H9 (cell line): ENCODE measurements around the gene ZNRF3. TPM values are rescaled to one million over a fixed set of nuclear protein-coding genes. Genes with fewer than 3 reads are reported as not detected.

Experiments
- DNase-seq: peaks from one replicate; pipeline ENCODE4 v3.0.0-alpha.2; 2017
- H2AFZ ChIP-seq: one replicate; pipeline ENCODE4 v1.6.1; 2013; ENCODE audit warnings: mild to moderate bottlenecking, low read length, control low read depth, moderate library complexity
- H2AK5ac ChIP-seq: 2 replicates; pipeline ENCODE4 v1.6.1; 2013; ENCODE audit warnings: low read length, control low read depth, mixed read lengths; ENCODE audit not compliant: insufficient read length
- H2BK120ac ChIP-seq: one replicate; pipeline ENCODE4 v1.6.1; 2013; ENCODE audit warnings: low read depth, mild to moderate bottlenecking, low read length, control low read depth, inconsistent platforms; ENCODE audit not compliant: poor library complexity, severe bottlenecking
- H2BK12ac ChIP-seq: 2 replicates; pipeline ENCODE4 v1.6.1; 2013; ENCODE audit warnings: low read length, control low read depth, mixed read lengths, low read depth; ENCODE audit not compliant: insufficient read length
- H2BK15ac ChIP-seq: 2 replicates; pipeline ENCODE4 v1.6.1; 2013; ENCODE audit warnings: low read depth, low read length, control low read depth
- H2BK20ac ChIP-seq: one replicate; pipeline ENCODE4 v1.6.1; 2013; ENCODE audit warnings: low read depth, mild to moderate bottlenecking, low read length, control low read depth, inconsistent platforms; ENCODE audit not compliant: poor library complexity, severe bottlenecking
- H2BK5ac ChIP-seq: 2 replicates; pipeline ENCODE4 v1.6.1; 2013; ENCODE audit warnings: low read length, control low read depth, mixed read lengths; ENCODE audit not compliant: insufficient read length
- H3K14ac ChIP-seq: 2 replicates; pipeline ENCODE4 v1.6.1; 2013; ENCODE audit warnings: low read length, control low read depth; ENCODE audit not compliant: insufficient read depth
- H3K18ac ChIP-seq: 2 replicates; pipeline ENCODE4 v1.6.1; 2013; ENCODE audit warnings: low read depth, mild to moderate bottlenecking, mixed read lengths, low read length, control low read depth; ENCODE audit not compliant: insufficient read length
- H3K23ac ChIP-seq: 2 replicates; pipeline ENCODE4 v1.6.1; 2013; ENCODE audit warnings: low read length, control low read depth, mixed read lengths, low read depth; ENCODE audit not compliant: insufficient read length
- H3K23me2 ChIP-seq: 2 replicates; pipeline ENCODE4 v1.6.1; 2013; ENCODE audit warnings: low read depth, mild to moderate bottlenecking, mixed read lengths, low read length, control low read depth; ENCODE audit not compliant: insufficient read length, poor library complexity, severe bottlenecking
- H3K27ac ChIP-seq: 2 replicates; pipeline ENCODE4 v1.5.1; 2013; ENCODE audit warnings: low read length, control low read depth, mixed read lengths, low read depth; ENCODE audit not compliant: insufficient read length
- H3K27me3 ChIP-seq: 2 replicates; pipeline ENCODE4 v1.6.1; 2013; ENCODE audit warnings: low read length, control low read depth, inconsistent platforms; ENCODE audit not compliant: insufficient read depth
- H3K4ac ChIP-seq: 2 replicates; pipeline ENCODE4 v1.6.1; 2013; ENCODE audit warnings: low read depth, mild to moderate bottlenecking, control low read depth, inconsistent platforms, low read length, moderate library complexity
- H3K4me1 ChIP-seq: 2 replicates; pipeline ENCODE4 v1.6.1; 2013; ENCODE audit warnings: low read length, control low read depth, inconsistent platforms; ENCODE audit not compliant: insufficient read depth
- H3K4me2 ChIP-seq: 2 replicates; pipeline ENCODE4 v1.6.1; 2013; ENCODE audit warnings: low read length, control low read depth, mixed read lengths; ENCODE audit not compliant: insufficient read length, insufficient read depth
- H3K56ac ChIP-seq: 2 replicates; pipeline ENCODE4 v1.6.1; 2013; ENCODE audit warnings: low read depth, mild to moderate bottlenecking, mixed read lengths, low read length, control low read depth; ENCODE audit not compliant: insufficient read length
- H3K79me1 ChIP-seq: 2 replicates; pipeline ENCODE4 v1.6.1; 2013; ENCODE audit warnings: low read depth, mild to moderate bottlenecking, moderate library complexity, low read length, control low read depth, inconsistent platforms; ENCODE audit not compliant: insufficient read depth, poor library complexity, severe bottlenecking
- H3K79me2 ChIP-seq: 2 replicates; pipeline ENCODE4 v1.6.1; 2013; ENCODE audit warnings: low read length, control low read depth, inconsistent platforms; ENCODE audit not compliant: insufficient read depth
- H3K9ac ChIP-seq: 2 replicates; pipeline ENCODE4 v1.6.1; 2013; ENCODE audit warnings: low read length, control low read depth, mixed read lengths; ENCODE audit not compliant: insufficient read length; ENCODE audit errors: extremely low read depth
- H3K9me3 ChIP-seq: one replicate; pipeline ENCODE4 v1.6.1; 2013; ENCODE audit warnings: low read depth, low read length, inconsistent platforms; ENCODE audit not compliant: control insufficient read depth
- H3T11ph ChIP-seq: one replicate; pipeline ENCODE4 v1.6.1; 2013; ENCODE audit warnings: mild to moderate bottlenecking, low read length, control low read depth, inconsistent platforms
- H4K20me1 ChIP-seq: one replicate; pipeline ENCODE4 v1.6.1; 2013; ENCODE audit not compliant: control insufficient read depth, insufficient read length, insufficient read depth
- H4K5ac ChIP-seq: 2 replicates; pipeline ENCODE4 v1.6.1; 2013; ENCODE audit warnings: low read depth, mild to moderate bottlenecking, mixed read lengths, low read length, control low read depth; ENCODE audit not compliant: insufficient read length
- H4K8ac ChIP-seq: replicated peaks from 2 replicates; pipeline ENCODE4 v1.6.1; 2013; ENCODE audit warnings: low read length, control low read depth, mixed read lengths, low read depth; ENCODE audit not compliant: insufficient read length
- H4K91ac ChIP-seq: 2 replicates; pipeline ENCODE4 v1.6.1; 2013; ENCODE audit warnings: low read depth, mild to moderate bottlenecking, moderate library complexity, mixed read lengths, low read length, control low read depth; ENCODE audit not compliant: insufficient read length
- H3K27ac Mint-ChIP-seq, 3 experiments: 2 replicates in 2 of 3; 3 replicates in 1 of 3; pipeline ENCODE4 v1.8.0; 2020 to 2021; ENCODE audit warnings: mixed read lengths in 3 of 3, mild to moderate bottlenecking in 1 of 3, moderate library complexity in 1 of 3
- H3K27me3 Mint-ChIP-seq: 2 replicates; pipeline ENCODE4 v1.8.0; 2021; ENCODE audit warnings: low read depth, mild to moderate bottlenecking, moderate library complexity, mixed read lengths
- H3K36me3 Mint-ChIP-seq, 3 experiments: 2 replicates in 2 of 3; 3 replicates in 1 of 3; pipeline ENCODE4 v1.8.0; 2020 to 2021; ENCODE audit warnings: low read depth in 3 of 3, mixed read lengths in 3 of 3; ENCODE audit not compliant: insufficient read depth in 1 of 3
- H3K4me1 Mint-ChIP-seq, 2 experiments: 2 replicates each; pipeline ENCODE4 v1.8.0; 2020; ENCODE audit warnings: mixed read lengths in 2 of 2
- H3K4me3 Mint-ChIP-seq, 2 experiments: 2 replicates in 1 of 2; 3 replicates in 1 of 2; pipeline ENCODE4 v1.8.0; 2020 to 2021; ENCODE audit warnings: mild to moderate bottlenecking in 2 of 2, mixed read lengths in 2 of 2, moderate library complexity in 1 of 2
- H3K9me3 Mint-ChIP-seq, 2 experiments: 2 replicates in 1 of 2; 3 replicates in 1 of 2; pipeline ENCODE4 v1.8.0; 2020; ENCODE audit warnings: mild to moderate bottlenecking in 2 of 2, mixed read lengths in 2 of 2, moderate library complexity in 1 of 2
- WGBS: extraction: QIAGEN DNeasy Blood & Tissue Kit; methylation state at CpG from one replicate; pipeline ENCODE4 v1.1.7; 2013; ENCODE audit warnings: missing lambda C conversion rate, low lambda C conversion rate, mixed read lengths; ENCODE audit not compliant: insufficient read length; ENCODE audit errors: extremely low coverage; 5-methylcytosine and 5-hydroxymethylcytosine counted together
- total RNA-seq: library from RNA; stranded (reverse); gene quantifications from 2 replicates; pipeline ENCODE4 v1.2.1, GENCODE V29; 2021
- TF ChIP-seq, protein P1 (sequence below): fragments of 200-600 bp; sonication (generic); conservative IDR thresholded peaks from 3 replicates; pipeline ENCODE4 v1.8.0; 2021; ENCODE audit warnings: antibody characterized with exemption, mild to moderate bottlenecking

Gene ZNRF3
- total RNA-seq, 1 experiment from 2014 or later, result 20.6 TPM

DNA sequence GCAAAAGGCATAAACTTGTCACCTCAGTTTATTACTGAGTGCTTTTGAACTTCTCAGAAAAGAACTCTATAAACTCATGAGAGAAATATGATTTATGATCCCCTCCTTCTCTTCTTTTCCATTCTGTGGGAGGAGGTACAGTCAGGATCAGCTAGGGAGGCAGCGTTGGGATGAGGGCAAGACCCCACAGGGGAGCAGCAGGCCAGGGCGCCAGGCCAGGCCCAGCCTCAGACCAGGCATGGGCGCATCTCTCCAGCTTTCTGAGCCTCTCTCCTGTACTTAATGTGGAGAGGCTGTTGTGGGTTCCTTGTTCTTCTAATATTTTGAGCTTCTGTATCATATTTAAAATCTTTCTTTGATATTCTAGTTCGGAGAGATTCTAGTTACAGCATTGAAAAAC, 106.5 kb downstream of the ZNRF3 start:
- Histone ChIP-seq H4K8ac (no peak overlapping the region), H3K23me2 (no peaks in the 10 kb centered on the region), H3K18ac (no peak overlapping the region), H3K14ac (no peak overlapping the region), H3K79me1 (peaks cover 6% of the 10 kb centered on the region), H2BK20ac (no peak overlapping the region), H3K27ac (peak overlapping the region; percentile 62), H4K20me1 (no peaks in the 10 kb centered on the region), H2AFZ (no peak overlapping the region), H2BK5ac (no peak overlapping the region), H3K4me1 (peaks cover 21% of the 10 kb centered on the region), H4K91ac (no peak overlapping the region), H3K4me2 (no peak overlapping the region), H3K79me2 (peaks cover 2% of the 10 kb centered on the region; the same call in 1 of the 2 replicates), H2BK15ac (no peak overlapping the region), H4K5ac (no peak overlapping the region), H2BK120ac (no peak overlapping the region), H3K9ac (no peak overlapping the region), H2BK12ac (no peak overlapping the region), H3T11ph (no peak overlapping the region), H3K9me3 (no peaks in the 10 kb centered on the region), H2AK5ac (no peak overlapping the region), H3K4ac (no peak overlapping the region), H3K27me3 (no peaks in the 10 kb centered on the region), H3K56ac (no peak overlapping the region), H3K23ac (no peak overlapping the region)
- no peak for DNase-seq
- Mint-ChIP-seq H3K36me3 (peaks cover 33 to 61% (median 60%) of the 10 kb centered on the region in 3 experiments), H3K27me3 (no peaks in the 10 kb centered on the region), H3K4me1 (peaks cover 66 to 74% of the 10 kb centered on the region in 2 experiments), H3K27ac (peak overlapping the region; percentile 98 to 99 (median 98); a peak in 5 of 7 replicates), H3K9me3 (peaks cover 5 to 9% of the 10 kb centered on the region in 2 experiments; a peak in 3 of 5 replicates), H3K4me3 (peak overlapping the region; percentile 34 to 53; a peak in 3 of 5 replicates)
- WGBS, result no CpG with 5 or more reads among the region's 4 CpGs
- TF ChIP-seq, protein P1, sequence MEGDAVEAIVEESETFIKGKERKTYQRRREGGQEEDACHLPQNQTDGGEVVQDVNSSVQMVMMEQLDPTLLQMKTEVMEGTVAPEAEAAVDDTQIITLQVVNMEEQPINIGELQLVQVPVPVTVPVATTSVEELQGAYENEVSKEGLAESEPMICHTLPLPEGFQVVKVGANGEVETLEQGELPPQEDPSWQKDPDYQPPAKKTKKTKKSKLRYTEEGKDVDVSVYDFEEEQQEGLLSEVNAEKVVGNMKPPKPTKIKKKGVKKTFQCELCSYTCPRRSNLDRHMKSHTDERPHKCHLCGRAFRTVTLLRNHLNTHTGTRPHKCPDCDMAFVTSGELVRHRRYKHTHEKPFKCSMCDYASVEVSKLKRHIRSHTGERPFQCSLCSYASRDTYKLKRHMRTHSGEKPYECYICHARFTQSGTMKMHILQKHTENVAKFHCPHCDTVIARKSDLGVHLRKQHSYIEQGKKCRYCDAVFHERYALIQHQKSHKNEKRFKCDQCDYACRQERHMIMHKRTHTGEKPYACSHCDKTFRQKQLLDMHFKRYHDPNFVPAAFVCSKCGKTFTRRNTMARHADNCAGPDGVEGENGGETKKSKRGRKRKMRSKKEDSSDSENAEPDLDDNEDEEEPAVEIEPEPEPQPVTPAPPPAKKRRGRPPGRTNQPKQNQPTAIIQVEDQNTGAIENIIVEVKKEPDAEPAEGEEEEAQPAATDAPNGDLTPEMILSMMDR, result no peak
